CD4-positive, alpha-beta T cell treated with Interferon gamma for 1 hour (primary cell): Measurements from ENCODE around the gene ZDHHC24.
"Not testable (repeated sequence)": the region's sequence is repeated elsewhere in the genome, so short reads cannot be mapped to it uniquely, and the experiment has no call there.

Experiments
- DNase-seq: peaks from one replicate; pipeline ENCODE4 v3.0.0-alpha.2; 2020

The ZDHHC24 gene

GRCh38 chr11:66543263-66544107, 2.4 kb downstream of the ZDHHC24 start:
- DNase-seq: peak; percentile 79

- no peak for DNase-seq
Measured at GRCh38 chr11:66542362-66542761, 3.5 kb downstream of the ZDHHC24 start.

- DNase-seq: no peak
Measured at GRCh38 chr11:66541892-66542291, 4.0 kb downstream of the ZDHHC24 start.

- DNase-seq: not testable (repeated sequence)
Measured at GRCh38 chr11:66540598-66540997, 5.2 kb downstream of the ZDHHC24 start.

- no peak for DNase-seq
Measured at GRCh38 chr11:66539870-66540213, 6.0 kb downstream of the ZDHHC24 start.

- DNase-seq: no peak
Measured at GRCh38 chr11:66539170-66539869, 6.5 kb downstream of the ZDHHC24 start.

- DNase-seq: no peak
Measured at GRCh38 chr11:66532784-66533183, 13.1 kb downstream of the ZDHHC24 start.

- DNase-seq: no peak
Measured at GRCh38 chr11:66531841-66532240, 14.0 kb downstream of the ZDHHC24 start.

GRCh38 chr11:66530927-66531709, 14.7 kb downstream of the ZDHHC24 start:
- no peak for DNase-seq

- DNase-seq: no peak
Measured at GRCh38 chr11:66529655-66530054, 16.2 kb downstream of the ZDHHC24 start.

- no peak for DNase-seq
Measured at GRCh38 chr11:66529069-66529468, 16.8 kb downstream of the ZDHHC24 start.

- DNase-seq: no peak
Measured at GRCh38 chr11:66524304-66525040, 21.4 kb downstream of the ZDHHC24 start.

- no peak for DNase-seq
Measured at GRCh38 chr11:66523611-66524010, 22.2 kb downstream of the ZDHHC24 start.

GRCh38 chr11:66510990-66511339, 34.9 kb downstream of the ZDHHC24 start:
- DNase-seq: no peak

- peak; percentile 71 for DNase-seq
Measured at GRCh38 chr11:66510271-66510989, 35.4 kb downstream of the ZDHHC24 start, which contains the start of gene BBS1. BBS1 (plus strand) TSS chr11:66510635; CDS start chr11:66510660, 25 bp downstream.

GRCh38 chr11:66509131-66509561, 36.7 kb downstream of the ZDHHC24 start:
- peak; percentile 28 for DNase-seq

GRCh38 chr11:66505276-66505816, 40.5 kb downstream of the ZDHHC24 start:
- no peak for DNase-seq

GRCh38 chr11:66498506-66498905, 47.3 kb downstream of the ZDHHC24 start:
- no peak for DNase-seq

GRCh38 chr11:66497206-66497605, 48.6 kb downstream of the ZDHHC24 start:
- no peak for DNase-seq

GRCh38 chr11:66495401-66495854, 50.4 kb downstream of the ZDHHC24 start:
- no peak for DNase-seq

- DNase-seq: no peak
Measured at GRCh38 chr11:66494935-66495334, 50.9 kb downstream of the ZDHHC24 start.

GRCh38 chr11:66494458-66494857, 51.4 kb downstream of the ZDHHC24 start:
- DNase-seq: no peak
